ENCODE data around the gene NSD1.
"Not testable (repeated sequence)": the region's sequence is repeated elsewhere in the genome, so short reads cannot be mapped to it uniquely, and the experiment has no call there.

The NSD1 gene

GRCh38 chr5:177131352-177132135 is 2.0 kb upstream of the NSD1 start:
- peak in 1 of 2 experiments; percentile 11 for DNase-seq

- DNase-seq = no peak
These were observed 1.2 kb upstream of the NSD1 start for GRCh38 chr5:177132136-177133095.

GRCh38 chr5:177133853-177134696 is 502 bp downstream of the NSD1 start:
- DNase-seq = peak in 1 of 2 experiments; percentile 54

GRCh38 chr5:177134697-177135225 is 1.2 kb downstream of the NSD1 start:
- no peak for DNase-seq

- DNase-seq = no peak
These were observed 6.7 kb downstream of the NSD1 start for GRCh38 chr5:177140312-177140711.

- no peak for DNase-seq
These were observed 7.9 kb downstream of the NSD1 start for GRCh38 chr5:177141496-177141895.

GRCh38 chr5:177142098-177142611 is 8.6 kb downstream of the NSD1 start:
- no peak for DNase-seq

- DNase-seq = no peak
These were observed 9.2 kb downstream of the NSD1 start for GRCh38 chr5:177142778-177143177.

GRCh38 chr5:177146891-177147638 is 13.5 kb downstream of the NSD1 start:
- no peak for DNase-seq

- DNase-seq = not testable (repeated sequence)
These were observed 16.5 kb downstream of the NSD1 start for GRCh38 chr5:177150061-177150460.

GRCh38 chr5:177154003-177154643 is 20.6 kb downstream of the NSD1 start:
- no peak for DNase-seq

GRCh38 chr5:177162379-177162778 is 28.8 kb downstream of the NSD1 start:
- no peak for DNase-seq

GRCh38 chr5:177163500-177163899 is 29.9 kb downstream of the NSD1 start:
- no peak for DNase-seq

- no peak for DNase-seq
These were observed 35.7 kb downstream of the NSD1 start for GRCh38 chr5:177169271-177169670.

- no peak for DNase-seq
These were observed 38.4 kb downstream of the NSD1 start for GRCh38 chr5:177171961-177172360.

- no peak for DNase-seq
These were observed 41.8 kb downstream of the NSD1 start for GRCh38 chr5:177175336-177175735.

GRCh38 chr5:177176175-177176711 is 42.7 kb downstream of the NSD1 start:
- no peak for DNase-seq

GRCh38 chr5:177177847-177178437 is 44.4 kb downstream of the NSD1 start:
- not testable (repeated sequence) for DNase-seq

- DNase-seq = no peak
These were observed 45.2 kb downstream of the NSD1 start for GRCh38 chr5:177178733-177179304.

- no peak for DNase-seq
These were observed 45.9 kb downstream of the NSD1 start for GRCh38 chr5:177179431-177179830.

Data from NCI-H526 (cell line).